Smooth muscle cell of the coronary artery (primary cell): ENCODE data around the gene IQSEC2. TPM values are rescaled to one million over a fixed set of nuclear protein-coding genes. Genes with fewer than 3 reads are reported as not detected.

Source experiments
- total RNA-seq: library from RNA; depleted of rRNA; stranded (reverse); fragments of >200 nt; gene quantifications from 2 replicates; pipeline ENCODE4 v1.2.3, GENCODE V29; 2014; ENCODE audit warnings: low replicate concordance

Gene IQSEC2
- 2.1 and 4.3 TPM in 2 replicates for total RNA-seq

DNA sequence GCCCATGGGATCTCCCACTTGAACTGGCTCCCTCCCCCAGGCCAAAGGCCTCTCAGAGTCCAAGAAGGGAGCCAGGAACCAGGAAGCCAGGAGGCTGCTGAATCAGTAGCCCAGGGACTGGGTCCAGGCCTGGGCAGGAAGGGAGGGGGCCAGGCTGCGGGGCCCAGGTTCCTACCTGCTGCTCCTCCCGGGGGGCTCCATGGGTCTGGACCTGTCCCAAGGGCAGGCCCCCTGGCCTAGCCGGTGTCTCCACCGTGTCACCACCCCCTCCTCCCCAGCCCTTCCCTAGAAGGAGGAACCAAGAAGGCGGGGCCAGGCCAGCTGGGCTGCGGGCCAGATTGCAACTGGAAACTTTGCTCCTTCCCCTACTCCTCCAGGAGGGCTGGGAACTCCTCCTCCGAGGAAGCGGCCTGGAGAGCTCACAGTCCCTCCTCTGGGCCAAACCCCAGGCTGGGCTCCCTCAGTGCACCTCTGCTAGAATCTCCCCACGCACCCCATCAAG, at the start of gene IQSEC2:
TSS of gene IQSEC2 (minus strand) at position 264 of the 502 bp plus-strand sequence.

DNA sequence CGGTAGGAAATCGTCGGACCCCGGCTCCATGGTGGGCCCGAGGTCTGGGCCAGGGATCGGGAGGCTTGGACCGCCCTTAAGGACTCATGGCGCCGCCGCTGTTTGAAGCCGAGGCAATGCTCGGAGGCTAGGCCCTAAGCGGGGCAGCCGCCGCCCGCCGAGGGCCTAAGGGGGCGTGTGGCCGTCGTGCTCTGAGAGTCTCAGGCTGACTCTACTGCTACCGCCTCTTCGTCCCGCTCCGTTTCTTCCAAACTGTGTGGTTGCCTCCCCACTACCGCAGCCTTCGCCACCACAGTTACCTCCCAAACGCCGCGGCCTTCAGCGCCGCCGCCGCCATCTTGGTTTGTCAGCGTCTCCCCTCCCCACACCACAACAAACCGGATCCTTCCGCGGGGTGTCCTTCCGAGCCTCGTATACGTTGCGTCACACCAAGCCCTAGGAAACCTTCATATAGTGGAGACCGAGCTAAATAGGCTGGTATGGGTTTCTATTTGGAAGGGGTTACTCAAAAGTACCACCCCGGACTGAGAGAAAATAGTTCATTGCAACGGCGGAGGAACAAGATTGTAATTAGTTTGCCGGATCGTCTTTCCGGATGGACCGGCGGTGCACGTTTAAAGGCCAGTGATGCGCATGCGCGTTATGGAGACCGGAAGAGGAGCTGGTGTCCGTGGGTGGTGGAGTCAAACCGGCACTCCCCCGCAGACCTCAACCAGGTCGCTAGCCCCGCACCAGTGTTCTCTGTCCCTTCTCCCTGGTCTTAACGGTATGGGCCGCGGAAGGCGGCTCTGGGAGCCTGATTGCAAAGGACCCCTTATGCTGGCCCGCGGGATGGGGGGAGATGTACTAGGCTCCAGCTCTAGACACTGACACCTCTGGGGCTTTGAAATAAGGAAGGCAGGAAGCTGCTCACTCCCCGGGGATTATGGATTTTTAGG, 56.3 kb downstream of the IQSEC2 start, which contains the start of gene KDM5C:
TSS of gene KDM5C (minus strand) at position 348 of the 938 bp plus-strand sequence. CDS start at position 30, 318 bp downstream.

Other genes starting within 250 kb of the IQSEC2 start
- 1.4 and 4.2 TPM in 2 replicates for gene GPR173, start 232.8 kb downstream of the IQSEC2 start, total RNA-seq
- gene TSPYL2, start 199.2 kb downstream of the IQSEC2 start, total RNA-seq, result 15.8 and 26.1 TPM in 2 replicates
- gene KANTR, start 187.4 kb downstream of the IQSEC2 start, total RNA-seq, result 5.0 and 13.1 TPM in 2 replicates
- gene KDM5C, start 56.4 kb downstream of the IQSEC2 start, total RNA-seq, result 50.3 and 55.2 TPM in 2 replicates
- 7.1 and 12.3 TPM in 2 replicates for gene SMC1A, start 141.1 kb upstream of the IQSEC2 start, total RNA-seq
- gene RIBC1, start 141.3 kb upstream of the IQSEC2 start, total RNA-seq, result 0.68 and 0.94 TPM in 2 replicates
- gene HSD17B10, start 152.8 kb upstream of the IQSEC2 start, total RNA-seq, result 47.6 and 118 TPM in 2 replicates